IPS-11a (cell line): ENCODE results near the gene ING3.
A peak's percentile ranks its signal among the peaks of the same experiment; 100 is the strongest.
"Not testable (repeated sequence)": the region's sequence is repeated elsewhere in the genome, so short reads cannot be mapped to it uniquely, and the experiment has no call there.

ENCODE experiments used
- H3K4me3 ChIP-seq: one replicate; pipeline ENCODE4 v1.5.1; 2013; ENCODE audit warnings: low read depth, low read length, control low read depth

The ING3 gene

GRCh38 chr7:120949998-120950538, 509 bp upstream of the ING3 start:
- peak overlapping the region; percentile 69 for H3K4me3 ChIP-seq

GRCh38 chr7:120951309-120951699, 727 bp downstream of the ING3 start:
- peak overlapping the region; percentile 69 for H3K4me3 ChIP-seq

- H3K4me3 ChIP-seq: no peak overlapping the region
Measured at GRCh38 chr7:120951826-120952225, 1.2 kb downstream of the ING3 start.

GRCh38 chr7:120955577-120956149, 5.1 kb downstream of the ING3 start:
- no peak overlapping the region for H3K4me3 ChIP-seq

- H3K4me3 ChIP-seq: no peak overlapping the region
Measured at GRCh38 chr7:120959929-120960484, 9.4 kb downstream of the ING3 start.

GRCh38 chr7:120960714-120961113, 10.1 kb downstream of the ING3 start:
- H3K4me3 ChIP-seq: no peak overlapping the region

- no peak overlapping the region for H3K4me3 ChIP-seq
Measured at GRCh38 chr7:120961638-120962173, 11.1 kb downstream of the ING3 start.

- H3K4me3 ChIP-seq: no peak overlapping the region
Measured at GRCh38 chr7:120964088-120964487, 13.5 kb downstream of the ING3 start.

- H3K4me3 ChIP-seq: no peak overlapping the region
Measured at GRCh38 chr7:120966961-120967360, 16.4 kb downstream of the ING3 start.

- H3K4me3 ChIP-seq: no peak overlapping the region
Measured at GRCh38 chr7:120973849-120974248, 23.3 kb downstream of the ING3 start.

GRCh38 chr7:120979765-120980499, 29.4 kb downstream of the ING3 start:
- no peak overlapping the region for H3K4me3 ChIP-seq

GRCh38 chr7:120981117-120981516, 30.5 kb downstream of the ING3 start:
- H3K4me3 ChIP-seq: no peak overlapping the region

GRCh38 chr7:120981888-120982615, 31.5 kb downstream of the ING3 start:
- no peak overlapping the region for H3K4me3 ChIP-seq

GRCh38 chr7:120983592-120983991, 33.0 kb downstream of the ING3 start:
- not testable (repeated sequence) for H3K4me3 ChIP-seq

- no peak overlapping the region for H3K4me3 ChIP-seq
Measured at GRCh38 chr7:120984406-120984805, 33.8 kb downstream of the ING3 start.

- no peak overlapping the region for H3K4me3 ChIP-seq
Measured at GRCh38 chr7:120985130-120985758, 34.7 kb downstream of the ING3 start.

- no peak overlapping the region for H3K4me3 ChIP-seq
Measured at GRCh38 chr7:120985839-120986238, 35.3 kb downstream of the ING3 start.

- H3K4me3 ChIP-seq: no peak overlapping the region
Measured at GRCh38 chr7:120986650-120987049, 36.1 kb downstream of the ING3 start.

GRCh38 chr7:120987280-120987679, 36.7 kb downstream of the ING3 start:
- H3K4me3 ChIP-seq: no peak overlapping the region

- no peak overlapping the region for H3K4me3 ChIP-seq
Measured at GRCh38 chr7:120987683-120988590, 37.4 kb downstream of the ING3 start.
